ENCODE measurements around the gene ADGRG2. TPM values are rescaled to one million over a fixed set of nuclear protein-coding genes. Genes with fewer than 3 reads are reported as not detected.
A peak's percentile ranks its signal among the peaks of the same experiment; 100 is the strongest.

ADGRG2 gene
- total and polyA plus RNA-seq, 9 of the 15 experiments (the other 6 are each of a cell fraction or from before 2014, with no cell fraction given), result 0.03 TPM; not detected in 8

- TF ChIP-seq, protein P1, sequence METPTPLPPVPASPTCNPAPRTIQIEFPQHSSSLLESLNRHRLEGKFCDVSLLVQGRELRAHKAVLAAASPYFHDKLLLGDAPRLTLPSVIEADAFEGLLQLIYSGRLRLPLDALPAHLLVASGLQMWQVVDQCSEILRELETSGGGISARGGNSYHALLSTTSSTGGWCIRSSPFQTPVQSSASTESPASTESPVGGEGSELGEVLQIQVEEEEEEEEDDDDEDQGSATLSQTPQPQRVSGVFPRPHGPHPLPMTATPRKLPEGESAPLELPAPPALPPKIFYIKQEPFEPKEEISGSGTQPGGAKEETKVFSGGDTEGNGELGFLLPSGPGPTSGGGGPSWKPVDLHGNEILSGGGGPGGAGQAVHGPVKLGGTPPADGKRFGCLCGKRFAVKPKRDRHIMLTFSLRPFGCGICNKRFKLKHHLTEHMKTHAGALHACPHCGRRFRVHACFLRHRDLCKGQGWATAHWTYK (CRISPR knock-in tag; IDR thresholded peaks at IDR 0.05), result no peak
- TF ChIP-seq ZBTB43 (CRISPR knock-in tag; IDR thresholded peaks at IDR 0.05), result no peak
- no peak for TF ChIP-seq TEAD4 (IDR thresholded peaks at IDR 0.05; ENCODE audit: low read length)
- TF ChIP-seq TEAD4 (CRISPR knock-in tag; IDR thresholded peaks at IDR 0.05; ENCODE audit: borderline replicate concordance), result no peak
- no peak for TF ChIP-seq ASH1L (IDR thresholded peaks at IDR 0.05; ENCODE audit: borderline replicate concordance, low read depth, partially characterized antibody)
Observed at GRCh38 chrX:19094654-19095053, 27.6 kb downstream of the ADGRG2 start (continued).

DNA sequence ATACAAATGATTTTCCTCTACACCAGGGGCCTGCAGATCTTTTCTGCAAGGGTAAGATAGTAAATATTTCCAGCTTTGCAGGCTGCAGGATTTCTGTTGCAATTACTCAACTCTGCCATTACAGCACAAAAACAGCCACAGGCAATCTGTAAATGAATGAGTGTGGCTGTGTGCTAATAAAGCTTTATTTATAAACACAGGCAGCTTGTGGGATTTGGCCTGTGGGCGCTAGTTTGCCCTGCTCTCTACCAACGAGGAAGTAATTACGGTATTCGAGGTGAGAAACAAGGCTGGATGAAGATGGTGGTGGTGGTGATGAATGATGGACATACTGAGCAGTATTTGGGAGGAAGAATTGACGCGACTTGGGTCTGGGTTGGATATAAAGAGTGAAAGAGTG lies 30.7 kb downstream of the ADGRG2 start:
- TF ChIP-seq ZBTB40 (IDR thresholded peaks at IDR 0.05) (peak; percentile 84), ZBTB40 (CRISPR knock-in tag; IDR thresholded peaks at IDR 0.05) (peak; percentile 61; the same call in 1 of the 2 replicates), ZNF589 (CRISPR knock-in tag; IDR thresholded peaks at IDR 0.05; ENCODE audit: low read depth) (no peak)
- WGBS (ENCODE audit: insufficient coverage, low coverage, missing lambda C conversion rate), result 0% methylated on average over 6 of the region's 6 CpGs
- ChIA-PET POLR2A (interaction anchor here (1.9 kb wide), 1 partner anchor 9 kb away, joined by 5 read pairs; no protein-coding TSS in a partner anchor), CTCF (ENCODE audit: low intra/inter-chr PET ratio) (no interaction called here)
- H3K9me3 ChIP-seq (replicated peaks; ENCODE audit: control insufficient read depth, insufficient read depth, low read depth, low read length), result no peaks in the 10 kb centered on the region
- in situ Hi-C loops (cut with MboI) (no loop called here), intact Hi-C loops (cut with micrococcal nuclease) (no loop called here)
- no peak overlapping the region for H3K4me3 ChIP-seq
- FAIRE-seq (no peak), ATAC-seq (no peak), DNase-seq (ENCODE audit: extremely low read depth in 1 of 4, low spot score in 3 of 4) (no peak)
- no peaks in the 10 kb centered on the region for H3K36me3 ChIP-seq (ENCODE audit: control insufficient read depth, insufficient read depth, low read length)
- no peaks in the 10 kb centered on the region for H3K79me2 ChIP-seq (ENCODE audit: control insufficient read depth, insufficient read depth, low read length)
- BruUV-seq (replicated peaks), result no TSS peak
- no peak overlapping the region for H3K4me2 ChIP-seq (ENCODE audit: insufficient read depth, low read length)
- H3K27ac ChIP-seq (ENCODE audit: extremely low read depth, low read depth, low read length), result no peak overlapping the region
- no peaks in the 10 kb centered on the region for H3K9me1 ChIP-seq (ENCODE audit: control insufficient read depth, insufficient read depth, low read length)
- no peak overlapping the region for H2AFZ ChIP-seq (ENCODE audit: low read depth, low read length)
- no peak overlapping the region for H3K9ac ChIP-seq (ENCODE audit: insufficient read depth in 1 of 2, low read depth in 2 of 2, low read length in 2 of 2)
- H3K4me1 ChIP-seq (replicated peaks in 1 of 2; ENCODE audit: control insufficient read depth in 2 of 2, insufficient read depth in 2 of 2, low read length in 2 of 2), result no peaks in the 10 kb centered on the region
- no peaks in the 10 kb centered on the region for H4K20me1 ChIP-seq (replicated peaks; ENCODE audit: control insufficient read depth, insufficient read depth, low read length)
- peaks cover 0 to 5% of the 10 kb centered on the region in 2 experiments; a peak in 1 of 5 replicates for H3K27me3 ChIP-seq (ENCODE audit: control insufficient read depth in 2 of 2, insufficient read depth in 2 of 2, low read length in 2 of 2)

Data from K562 (cell line).